Vagina (tissue), 2 donors: ENCODE results near the gene TLE4.

Source experiments
- CTCF ChIP-seq, 3 experiments: fragments of 450-650 bp in 2 of 3; fragments of 200-600 bp in 1 of 3; sonication (generic) in 1 of 3; IDR thresholded peaks; one replicate each; pipeline ENCODE4 v1.5.1; 2017 to 2019; ENCODE audit warnings: antibody characterized with exemption in 3 of 3, mild to moderate bottlenecking in 2 of 3, moderate library complexity in 2 of 3
- POLR2A ChIP-seq, 2 donors: fragments of 450-650 bp; IDR thresholded peaks; one replicate each; pipeline ENCODE4 v1.6.1; 2017; ENCODE audit warnings: antibody characterized with exemption in 2 of 2, mild to moderate bottlenecking in 2 of 2, moderate library complexity in 2 of 2

DNA sequence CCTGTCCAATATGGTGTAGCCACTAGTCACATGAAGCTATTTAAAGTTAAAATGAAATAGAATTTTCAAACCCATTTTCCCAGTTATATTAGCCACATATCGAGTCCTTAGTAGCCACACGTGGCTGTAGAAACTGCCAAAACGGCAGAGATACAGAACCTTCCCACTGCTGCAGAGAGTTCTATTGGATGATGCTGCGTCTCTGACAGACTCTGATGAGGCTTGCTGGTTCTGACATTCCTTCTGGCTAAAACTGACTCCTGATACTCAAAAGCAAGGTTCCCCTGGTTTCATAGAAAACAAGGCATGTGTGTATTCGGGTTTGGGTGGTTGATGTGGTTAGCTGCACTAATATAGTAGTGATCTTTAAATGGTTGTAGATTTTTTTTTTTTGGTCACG is 91.5 kb downstream of the TLE4 start:
- TF ChIP-seq CTCF (IDR thresholded peaks at IDR 0.05) (no peak), POLR2A (IDR thresholded peaks at IDR 0.05) (no peak)
